Esophagus (tissue), 2 donors: ENCODE data around the gene EMD. TPM values are rescaled to one million over a fixed set of nuclear protein-coding genes. Genes with fewer than 3 reads are reported as not detected.
A peak's percentile ranks its signal among the peaks of the same experiment; 100 is the strongest.

Experiments
- H3K27ac ChIP-seq, 2 donors: one replicate each; pipeline ENCODE4 v1.5.1; 2013; ENCODE audit warnings: low read depth in 2 of 2, mild to moderate bottlenecking in 2 of 2, inconsistent platforms in 1 of 2, low read length in 1 of 2, moderate library complexity in 1 of 2
- H3K27me3 ChIP-seq, 2 donors: one replicate each; pipeline ENCODE4 v1.6.1; 2013; ENCODE audit warnings: low read length in 2 of 2, control low read depth in 1 of 2, mild to moderate bottlenecking in 1 of 2; ENCODE audit not compliant: insufficient read depth in 2 of 2, control insufficient read depth in 1 of 2
- H3K36me3 ChIP-seq, 2 donors: one replicate each; pipeline ENCODE4 v1.6.1; 2013; ENCODE audit warnings: low read length in 1 of 2; ENCODE audit not compliant: control insufficient read depth in 2 of 2, insufficient read depth in 2 of 2
- H3K4me1 ChIP-seq, 2 donors: one replicate each; pipeline ENCODE4 v1.6.1; 2013; ENCODE audit warnings: low read length in 1 of 2; ENCODE audit not compliant: control insufficient read depth in 2 of 2, insufficient read depth in 2 of 2
- H3K4me3 ChIP-seq, 2 donors: one replicate each; pipeline ENCODE4 v1.5.1; 2013; ENCODE audit warnings: low read length in 2 of 2, mild to moderate bottlenecking in 2 of 2, low read depth in 1 of 2, moderate library complexity in 1 of 2
- H3K9me3 ChIP-seq, 2 donors: one replicate each; pipeline ENCODE4 v1.6.1; 2013; ENCODE audit warnings: mild to moderate bottlenecking in 2 of 2, low read depth in 1 of 2, low read length in 1 of 2, moderate library complexity in 1 of 2; ENCODE audit not compliant: control insufficient read depth in 2 of 2, insufficient read depth in 1 of 2
- WGBS, 2 donors: extraction: QIAGEN DNeasy Blood & Tissue Kit; methylation state at CpG; one replicate each; pipeline ENCODE4 v1.1.7; 2013; 5-methylcytosine and 5-hydroxymethylcytosine counted together
- polyA plus RNA-seq, 2 donors: library from polyadenylated mRNA; stranded (reverse); fragments of 200-250 nt; gene quantifications; one replicate each; pipeline ENCODE4 v1.2.3, GENCODE V29; 2013
- donor health status: healthy with polysubstance abuse.
- donor health status: Bipolar disorder and iron deficiency.

EMD gene
- polyA plus RNA-seq, 2 donors, result 66.5 to 83.9 TPM

GRCh38 chrX:154409222-154409871 lies 30.3 kb downstream of the EMD start, which contains the start of gene DNASE1L1:
TSS of gene DNASE1L1 (minus strand) at chrX:154409254. CDS start at chrX:154405568, 3,686 bp downstream.
- Histone ChIP-seq H3K36me3 (peaks cover 0 to 3% of the 10 kb centered on the region in 2 donors), H3K27ac (peak within 1 kb of the TSS; percentile 75 to 88), H3K4me1 (peaks cover 0 to 11% of the 10 kb centered on the region in 2 donors), H3K4me3 (peak within 1 kb of the TSS in 1 of 2 donors; percentile 45), H3K27me3 (no peaks in the 10 kb centered on the region), H3K9me3 (no peaks in the 10 kb centered on the region)
- 28 to 45% methylated on average over 14 to 26 of the region's 26 CpGs for WGBS, 2 donors

GRCh38 chrX:154411981-154412340 lies 32.9 kb downstream of the EMD start:
- peak overlapping the region; percentile 45 to 88 for H3K4me3 ChIP-seq
- H3K9me3 ChIP-seq, result no peaks in the 10 kb centered on the region
- peaks cover 0 to 3% of the 10 kb centered on the region in 2 donors for H3K36me3 ChIP-seq
- peak overlapping the region; percentile 90 to 97 for H3K27ac ChIP-seq
- H3K4me1 ChIP-seq, result peaks cover 0 to 11% of the 10 kb centered on the region in 2 donors
- 0 to 35% methylated on average over 21 to 29 of the region's 29 CpGs for WGBS, 2 donors
- H3K27me3 ChIP-seq, result no peaks in the 10 kb centered on the region

- Histone ChIP-seq H3K9me3 (no peaks in the 10 kb centered on the region), H3K27me3 (no peaks in the 10 kb centered on the region), H3K4me1 (peaks cover 0 to 11% of the 10 kb centered on the region in 2 donors), H3K27ac (peak overlapping the region; percentile 90 to 97), H3K36me3 (peaks cover 0 to 3% of the 10 kb centered on the region in 2 donors), H3K4me3 (peak overlapping the region; percentile 45 to 88)
- WGBS, 2 donors, result 14 to 45% methylated on average over 4 of the region's 4 CpGs
Observed at GRCh38 chrX:154412468-154412867, 33.4 kb downstream of the EMD start.

GRCh38 chrX:154413142-154413541 lies 34.0 kb downstream of the EMD start:
- Histone ChIP-seq H3K4me1 (peaks cover 0 to 10% of the 10 kb centered on the region in 2 donors), H3K36me3 (peaks cover 0 to 3% of the 10 kb centered on the region in 2 donors), H3K27ac (peak overlapping the region; percentile 90 to 97), H3K4me3 (no peak overlapping the region), H3K27me3 (no peaks in the 10 kb centered on the region), H3K9me3 (no peaks in the 10 kb centered on the region)
- 70 to 77% methylated on average over 8 of the region's 8 CpGs for WGBS, 2 donors

- Histone ChIP-seq H3K27ac (no peak overlapping the region), H3K4me3 (no peak overlapping the region), H3K9me3 (no peaks in the 10 kb centered on the region), H3K27me3 (no peaks in the 10 kb centered on the region), H3K4me1 (peaks cover 0 to 6% of the 10 kb centered on the region in 2 donors), H3K36me3 (peaks cover 0 to 3% of the 10 kb centered on the region in 2 donors)
- WGBS, 2 donors, result 71 to 78% methylated on average over 7 of the region's 7 CpGs
Observed at GRCh38 chrX:154417157-154417556, 38.1 kb downstream of the EMD start.

GRCh38 chrX:154419189-154419588 lies 40.1 kb downstream of the EMD start:
- Histone ChIP-seq H3K27me3 (no peaks in the 10 kb centered on the region), H3K36me3 (no peaks in the 10 kb centered on the region), H3K27ac (no peak overlapping the region), H3K4me3 (no peak overlapping the region), H3K9me3 (no peaks in the 10 kb centered on the region), H3K4me1 (no peaks in the 10 kb centered on the region)
- WGBS, 2 donors, result 79 to 90% methylated on average over 8 of the region's 8 CpGs

GRCh38 chrX:154419688-154420401 lies 40.8 kb downstream of the EMD start:
- H3K9me3 ChIP-seq, result no peaks in the 10 kb centered on the region
- 61 to 74% methylated on average over 19 of the region's 19 CpGs for WGBS, 2 donors
- H3K27me3 ChIP-seq, result no peaks in the 10 kb centered on the region

GRCh38 chrX:154420402-154420756 lies 41.3 kb downstream of the EMD start:
- H3K27ac ChIP-seq, result no peak overlapping the region
- no peak overlapping the region for H3K4me3 ChIP-seq
- H3K4me1 ChIP-seq, result no peaks in the 10 kb centered on the region
- no peaks in the 10 kb centered on the region for H3K27me3 ChIP-seq
- WGBS, 2 donors, result 86 to 87% methylated on average over 10 of the region's 10 CpGs
- no peaks in the 10 kb centered on the region for H3K36me3 ChIP-seq
- H3K9me3 ChIP-seq, result no peaks in the 10 kb centered on the region

More at GRCh38 chrX:154419688-154420401, 40.8 kb downstream of the EMD start:
- no peaks in the 10 kb centered on the region for H3K36me3 ChIP-seq
- H3K4me1 ChIP-seq, result no peaks in the 10 kb centered on the region
- no peak overlapping the region for H3K4me3 ChIP-seq
- no peak overlapping the region for H3K27ac ChIP-seq

- H3K27me3 ChIP-seq, result no peaks in the 10 kb centered on the region
- H3K27ac ChIP-seq, result no peak overlapping the region
- 86% methylated on average over 13 of the region's 13 CpGs for WGBS, 2 donors
Observed at GRCh38 chrX:154426916-154427770, 48.0 kb downstream of the EMD start.

More at GRCh38 chrX:154426916-154427770, 48.0 kb downstream of the EMD start:
- Histone ChIP-seq H3K9me3 (no peaks in the 10 kb centered on the region), H3K4me3 (no peak overlapping the region), H3K4me1 (no peaks in the 10 kb centered on the region), H3K36me3 (peaks cover 0 to 1% of the 10 kb centered on the region in 2 donors)
